HG03558 (cell line): ENCODE results near the gene BPIFB4.
"Not testable (repeated sequence)": the region's sequence is repeated elsewhere in the genome, so short reads cannot be mapped to it uniquely, and the experiment has no call there.

Experiments
- ATAC-seq: cut with Tn5 transposase; IDR thresholded peaks from one replicate; pipeline ENCODE4 v1.9.1; 2021; ENCODE audit warnings: moderate number of reproducible peaks; ENCODE audit not compliant: unreplicated experiment; ENCODE audit errors: extremely low read depth

The BPIFB4 gene

DNA sequence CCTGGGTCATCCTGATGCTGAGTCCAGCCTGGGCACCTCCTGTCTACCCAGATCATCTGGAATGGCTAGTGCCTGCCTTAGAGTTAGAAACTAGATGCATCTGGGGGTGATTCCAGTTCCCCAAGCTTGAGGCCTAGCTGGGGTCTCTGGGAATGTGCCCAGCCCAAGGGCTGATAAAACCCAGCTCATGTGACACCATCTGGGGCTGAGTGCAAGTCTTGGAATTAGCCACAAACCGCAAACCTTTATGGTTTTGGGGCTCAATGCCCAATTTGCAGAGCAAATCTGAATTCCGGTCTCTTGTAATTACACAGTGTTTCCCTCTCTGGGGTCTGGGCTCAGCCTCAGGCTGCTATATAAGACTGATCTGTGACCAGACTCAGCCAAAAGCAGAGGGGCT is at the start of gene BPIFB4:
Gene BPIFB4 (plus strand): TSS at position 385 of the 400 bp plus-strand sequence. CDS start 1,884 bp downstream, outside the sequence.
- ATAC-seq = no peak

DNA sequence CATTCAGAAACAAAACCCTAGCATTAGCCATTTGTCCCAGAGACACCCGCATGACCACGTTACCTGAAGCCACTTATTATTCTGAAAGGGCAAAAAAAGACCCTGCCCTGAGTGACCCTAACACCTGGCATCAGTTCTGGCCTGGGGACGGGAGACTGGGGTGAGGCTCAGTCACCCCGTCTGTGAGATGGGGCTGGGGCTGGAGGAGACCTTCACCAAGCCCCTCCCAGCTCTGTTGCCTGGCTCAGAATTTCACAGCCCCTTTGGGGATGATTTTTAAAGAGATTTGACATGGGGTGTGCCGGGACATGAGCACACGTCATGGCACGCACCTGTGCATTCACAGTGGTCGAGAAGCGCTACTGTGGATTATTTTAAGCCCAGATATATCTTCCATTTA is 49.4 kb upstream of the BPIFB4 start:
- no peak for ATAC-seq

DNA sequence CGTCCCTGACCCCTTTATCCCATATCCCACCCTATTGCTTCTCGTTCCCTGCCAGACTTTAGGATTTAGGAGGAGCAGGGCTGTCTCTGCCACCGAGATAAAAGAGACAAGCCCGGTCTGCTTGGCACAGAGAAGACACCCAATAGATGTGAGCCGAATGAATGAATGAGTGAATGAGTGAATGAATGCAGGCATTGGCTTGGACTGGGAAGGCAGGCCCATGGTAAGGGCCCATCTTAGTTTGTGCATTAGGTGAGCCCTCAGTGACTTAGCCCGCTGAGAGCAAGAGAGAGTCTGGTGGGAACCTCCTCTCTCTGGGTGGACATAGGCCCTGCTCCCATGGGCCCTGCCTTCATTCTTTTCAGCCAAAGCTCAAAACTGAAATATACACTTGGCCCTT is 48.9 kb upstream of the BPIFB4 start:
- no peak for ATAC-seq

DNA sequence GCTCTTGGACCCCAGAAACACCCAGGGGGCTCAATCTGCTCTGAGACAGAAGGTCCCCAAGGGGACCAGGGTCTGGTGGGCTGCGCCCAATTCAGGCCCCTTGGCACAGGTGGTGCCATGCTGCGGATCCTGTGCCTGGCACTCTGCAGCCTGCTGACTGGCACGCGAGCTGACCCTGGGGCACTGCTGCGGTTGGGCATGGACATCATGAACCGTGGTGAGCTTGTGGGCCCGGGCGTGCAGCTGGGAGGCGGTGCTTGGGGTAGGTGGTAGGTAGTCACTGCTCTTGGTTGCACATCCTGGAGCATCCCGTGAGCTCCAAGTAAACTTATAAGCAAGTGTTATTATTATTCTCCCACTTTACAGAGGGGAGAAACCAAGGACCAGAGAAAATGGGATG is 47.9 kb upstream of the BPIFB4 start, which contains the start of gene BPIFB6:
Gene BPIFB6 (plus strand): TSS at position 118 of the 400 bp plus-strand sequence. CDS start 0 bp downstream, at position 118.
- no peak for ATAC-seq

DNA sequence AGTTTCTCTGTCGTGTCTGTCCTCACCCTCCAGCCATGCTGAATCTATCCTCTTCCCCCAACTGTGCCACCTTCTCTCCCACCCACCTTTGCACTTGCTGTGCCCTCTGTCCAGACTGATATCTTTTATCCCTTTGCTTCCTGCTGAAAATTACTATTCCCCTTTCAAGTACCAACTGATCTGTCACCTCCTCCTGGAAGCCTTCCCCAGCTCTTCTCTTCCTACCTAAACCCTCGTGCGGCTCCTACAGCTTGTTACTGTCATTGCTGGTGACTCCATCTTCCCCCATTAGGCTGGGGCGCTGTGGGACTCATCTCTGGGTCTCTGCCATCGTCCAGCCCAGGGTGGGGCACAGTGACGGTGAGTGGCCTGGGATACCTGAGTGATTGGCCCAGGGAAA is 46.9 kb upstream of the BPIFB4 start:
- ATAC-seq = no peak

DNA sequence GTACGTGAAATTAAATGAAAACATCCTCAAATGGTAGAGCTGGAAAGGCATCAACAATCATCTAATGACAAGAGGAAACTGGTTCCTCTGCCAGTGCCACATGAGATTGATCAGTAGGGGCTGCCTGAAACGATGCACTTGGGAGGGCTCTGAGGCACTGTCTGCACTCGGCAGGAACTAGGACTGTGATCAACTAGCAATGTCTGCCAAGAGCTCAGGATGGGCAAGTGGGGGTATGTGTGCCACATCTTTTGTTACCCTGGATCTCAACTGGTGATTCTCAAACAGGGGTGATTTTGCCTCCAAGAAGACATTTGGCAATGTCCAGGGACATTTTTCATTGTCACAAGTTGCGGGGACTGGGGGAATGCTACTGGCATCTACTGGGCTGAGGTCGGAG is 46.1 kb upstream of the BPIFB4 start:
- no peak for ATAC-seq

DNA sequence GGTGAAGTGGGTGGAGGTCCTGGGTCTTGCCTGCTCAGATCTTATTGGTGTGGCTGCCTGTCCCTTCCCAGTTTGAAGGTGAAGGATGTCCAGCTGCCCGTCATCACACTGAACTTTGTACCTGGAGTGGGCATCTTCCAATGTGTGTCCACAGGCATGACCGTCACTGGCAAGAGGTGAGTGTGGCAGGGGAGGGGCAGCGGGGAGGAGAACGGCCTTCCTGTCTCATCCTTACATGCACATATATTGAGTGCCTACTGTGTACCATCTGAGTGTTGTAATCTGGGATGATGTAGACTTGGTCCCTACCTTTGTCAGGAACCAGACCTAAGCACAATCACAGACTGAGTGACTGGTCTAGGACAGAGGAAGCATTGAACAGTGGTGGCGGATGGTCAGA is 45.3 kb upstream of the BPIFB4 start:
- ATAC-seq = no peak

DNA sequence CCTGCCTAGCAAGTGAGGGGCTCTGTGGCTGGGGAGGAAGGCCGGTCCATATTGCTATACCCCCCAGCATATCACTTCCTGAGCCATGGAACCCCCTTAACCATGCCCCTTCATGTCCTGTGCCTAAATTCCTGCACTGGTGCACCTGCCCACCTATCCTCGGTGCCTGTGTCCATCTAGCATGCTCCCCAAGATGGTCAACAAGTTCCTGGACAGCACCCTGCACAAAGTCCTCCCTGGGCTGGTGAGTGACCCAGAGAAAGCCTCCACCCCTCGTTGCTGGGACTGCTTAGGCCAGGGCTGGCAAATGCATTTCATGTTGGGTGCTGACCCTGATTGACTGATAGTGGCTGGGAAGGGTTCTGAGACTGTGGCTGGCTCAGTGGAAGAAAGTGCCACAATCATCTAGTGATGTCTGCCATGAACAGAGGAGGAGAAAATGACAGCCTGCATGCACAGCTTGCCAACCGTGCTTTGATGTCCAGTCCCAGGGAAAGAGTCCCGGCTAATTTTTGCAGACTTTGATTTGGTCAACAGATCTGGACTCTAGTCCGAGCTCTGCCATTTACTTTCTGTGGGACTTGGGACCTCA is 44.4 kb upstream of the BPIFB4 start:
- ATAC-seq = no peak

DNA sequence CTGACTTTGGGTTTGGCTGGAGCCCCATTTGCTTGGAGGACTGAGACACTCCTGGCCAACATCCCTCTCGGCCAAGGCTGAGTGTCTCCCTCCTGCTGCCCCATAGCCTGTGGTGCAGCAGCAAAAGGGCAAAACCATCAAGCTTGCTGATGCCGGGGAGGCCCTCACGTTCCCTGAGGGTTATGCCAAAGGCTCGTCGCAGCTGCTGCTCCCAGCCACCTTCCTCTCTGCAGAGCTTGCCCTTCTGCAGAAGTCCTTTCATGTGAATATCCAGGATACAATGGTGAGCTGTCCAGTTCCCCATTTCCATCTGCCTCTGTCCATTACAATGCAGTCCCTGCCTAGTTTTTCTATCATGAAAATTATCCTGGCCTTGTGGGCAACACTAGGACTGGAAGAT is 42.0 kb upstream of the BPIFB4 start:
- no peak for ATAC-seq

DNA sequence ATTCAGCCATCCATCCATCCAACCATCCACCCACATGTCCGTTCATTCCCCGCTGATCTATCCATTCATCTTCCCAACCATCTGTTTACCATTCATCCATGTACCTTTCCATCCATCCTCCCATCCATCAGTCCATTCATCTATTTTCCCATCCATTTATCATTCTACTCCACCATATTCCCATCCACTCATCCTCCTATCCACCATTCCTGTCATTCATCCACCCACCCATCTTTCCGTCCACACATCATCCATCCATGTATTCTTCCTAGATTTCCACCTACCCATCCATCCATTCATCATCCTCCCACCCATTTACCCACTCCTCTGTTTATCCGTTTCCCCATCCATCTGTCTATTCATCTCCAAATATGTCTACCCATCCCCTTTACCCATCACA is 41.2 kb upstream of the BPIFB4 start:
- no peak for ATAC-seq

DNA sequence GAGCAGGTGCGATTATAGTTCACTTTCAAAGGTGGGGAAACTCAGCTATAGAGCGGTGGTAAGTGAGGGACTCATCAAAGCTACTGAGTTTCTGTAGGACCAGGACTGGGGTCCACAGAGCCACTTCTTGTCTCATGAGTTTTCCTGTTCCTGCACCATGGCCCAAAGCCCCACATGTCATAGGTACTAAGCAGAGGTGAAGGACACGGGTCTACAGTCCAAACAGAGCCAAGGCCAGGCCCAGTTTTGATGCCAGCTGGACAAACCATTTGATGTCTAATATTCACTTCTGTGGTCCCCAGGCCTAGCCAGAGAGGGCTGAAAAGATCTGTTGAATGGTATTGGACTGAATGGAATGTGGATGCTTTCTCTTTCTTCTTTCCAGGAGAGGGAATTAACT is 37.0 kb upstream of the BPIFB4 start:
- ATAC-seq = no peak

DNA sequence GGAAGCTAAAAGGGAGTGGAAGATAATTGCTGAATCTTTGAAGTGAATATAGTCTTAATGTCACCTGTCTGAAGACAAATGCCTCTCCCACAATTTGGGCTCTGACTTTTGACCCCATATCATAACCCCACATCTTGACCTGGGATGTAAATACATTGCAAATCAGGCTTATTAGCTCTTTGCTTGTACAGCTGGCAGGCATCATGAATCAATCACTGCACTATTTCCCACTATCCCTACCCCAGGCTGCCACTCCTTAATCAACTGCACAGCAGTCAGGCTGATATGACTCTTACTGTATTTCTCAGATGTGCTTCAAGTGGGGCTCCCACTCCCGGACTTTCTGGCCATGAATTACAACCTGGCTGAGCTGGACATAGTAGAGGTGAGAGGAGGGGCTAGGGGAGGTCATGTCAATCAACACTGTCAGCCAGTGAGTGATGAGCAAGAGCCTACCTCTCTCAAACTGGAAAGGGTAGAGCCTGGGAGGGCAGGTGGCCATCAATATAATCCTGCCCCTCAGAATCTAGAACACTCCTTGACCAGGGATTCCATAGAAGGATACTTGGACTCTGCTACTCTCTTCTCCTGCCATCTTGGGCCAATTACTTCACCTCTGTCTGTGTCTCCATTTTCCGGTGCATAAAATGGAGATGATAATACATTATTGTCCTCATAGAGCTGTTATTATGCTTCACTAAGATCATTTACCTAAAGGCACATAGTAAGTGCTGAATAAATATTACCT is 36.3 kb upstream of the BPIFB4 start:
- ATAC-seq = no peak

DNA sequence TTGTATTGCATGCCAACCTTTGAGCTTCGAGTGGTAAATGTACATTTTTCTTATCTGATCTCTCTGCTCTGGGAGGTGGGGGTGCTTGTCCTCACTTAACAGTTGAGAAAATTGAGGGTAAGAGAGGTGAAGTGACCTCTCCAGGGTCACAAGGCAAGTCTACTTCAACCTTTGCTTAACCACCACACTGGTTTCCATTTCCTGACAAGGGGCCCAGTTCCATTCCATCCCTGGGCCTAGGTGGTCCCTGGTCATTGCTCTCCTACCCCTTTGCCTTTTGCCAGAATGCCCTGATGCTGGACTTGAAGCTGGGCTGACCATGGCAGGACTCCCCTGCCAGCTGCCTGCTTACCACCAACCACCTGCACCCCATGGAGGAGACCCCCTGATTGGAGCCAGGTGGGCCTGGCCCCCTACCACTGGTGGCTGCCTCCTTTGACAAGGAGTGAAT is 35.7 kb upstream of the BPIFB4 start:
- no peak for ATAC-seq

DNA sequence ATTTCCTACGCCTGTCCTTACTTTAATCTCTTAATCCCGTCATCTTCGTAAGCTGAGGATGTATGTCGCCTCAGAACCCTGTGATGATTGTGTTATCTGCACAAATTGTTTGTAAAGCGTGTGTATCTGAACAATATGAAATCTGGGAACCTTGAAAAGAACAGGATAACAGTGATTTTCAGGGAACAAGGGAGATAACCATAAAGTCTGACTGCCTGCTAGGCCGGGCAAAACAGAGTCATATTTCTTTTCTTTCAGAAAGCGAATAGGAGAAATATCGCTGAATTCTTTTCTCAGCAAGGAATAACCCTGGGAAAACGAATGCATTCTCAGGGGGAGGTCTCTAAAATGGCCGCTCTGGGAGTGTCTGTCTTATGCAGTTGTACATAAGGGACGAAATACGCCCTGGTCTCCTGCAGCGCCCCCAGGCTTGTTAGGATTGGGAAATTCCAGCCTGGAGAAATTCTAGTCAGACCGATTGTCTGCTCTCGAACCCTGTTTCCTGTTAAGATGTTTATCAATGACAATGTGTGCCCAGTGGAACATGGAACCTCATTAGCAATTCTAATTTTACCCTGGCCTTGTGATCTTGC is 34.2 kb upstream of the BPIFB4 start:
- ATAC-seq = not testable (repeated sequence)

DNA sequence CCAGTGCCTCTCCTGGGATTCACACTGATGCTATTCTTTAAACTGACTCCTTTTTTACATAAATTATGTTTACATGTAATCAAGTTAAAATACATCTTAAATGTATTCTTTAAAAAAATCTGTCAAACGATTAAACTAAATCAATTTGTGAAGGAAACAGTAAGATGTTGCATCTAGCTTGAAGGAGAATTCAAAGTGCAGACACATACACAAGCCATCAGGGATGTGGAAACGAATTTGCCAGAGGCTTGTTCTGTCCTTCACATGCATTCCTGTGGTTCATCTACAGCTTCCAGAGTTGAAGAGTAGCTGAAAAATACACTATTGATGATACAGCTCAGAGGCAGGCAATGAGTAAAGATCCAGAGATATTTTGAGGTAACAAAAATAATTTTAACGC is 33.0 kb upstream of the BPIFB4 start:
- ATAC-seq = no peak

DNA sequence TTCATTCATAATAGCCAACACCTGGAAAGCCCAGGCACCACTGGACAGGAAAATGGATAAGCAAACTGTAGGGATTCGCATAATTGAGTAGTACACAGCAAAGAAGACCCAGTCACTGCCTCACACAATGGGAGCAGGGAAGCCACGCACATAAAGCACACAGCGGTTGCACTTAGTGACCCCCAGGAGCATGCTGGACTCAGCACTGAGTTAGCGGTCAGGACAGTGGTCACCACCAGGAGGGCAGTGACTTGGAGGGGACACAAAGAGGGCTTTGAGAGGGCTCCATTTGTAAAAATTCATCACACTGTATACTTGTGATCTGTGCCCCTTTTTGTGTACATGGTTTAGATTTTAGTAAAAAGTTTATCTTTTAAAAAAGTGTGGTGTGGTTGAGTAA is 28.1 kb upstream of the BPIFB4 start:
- ATAC-seq = no peak

DNA sequence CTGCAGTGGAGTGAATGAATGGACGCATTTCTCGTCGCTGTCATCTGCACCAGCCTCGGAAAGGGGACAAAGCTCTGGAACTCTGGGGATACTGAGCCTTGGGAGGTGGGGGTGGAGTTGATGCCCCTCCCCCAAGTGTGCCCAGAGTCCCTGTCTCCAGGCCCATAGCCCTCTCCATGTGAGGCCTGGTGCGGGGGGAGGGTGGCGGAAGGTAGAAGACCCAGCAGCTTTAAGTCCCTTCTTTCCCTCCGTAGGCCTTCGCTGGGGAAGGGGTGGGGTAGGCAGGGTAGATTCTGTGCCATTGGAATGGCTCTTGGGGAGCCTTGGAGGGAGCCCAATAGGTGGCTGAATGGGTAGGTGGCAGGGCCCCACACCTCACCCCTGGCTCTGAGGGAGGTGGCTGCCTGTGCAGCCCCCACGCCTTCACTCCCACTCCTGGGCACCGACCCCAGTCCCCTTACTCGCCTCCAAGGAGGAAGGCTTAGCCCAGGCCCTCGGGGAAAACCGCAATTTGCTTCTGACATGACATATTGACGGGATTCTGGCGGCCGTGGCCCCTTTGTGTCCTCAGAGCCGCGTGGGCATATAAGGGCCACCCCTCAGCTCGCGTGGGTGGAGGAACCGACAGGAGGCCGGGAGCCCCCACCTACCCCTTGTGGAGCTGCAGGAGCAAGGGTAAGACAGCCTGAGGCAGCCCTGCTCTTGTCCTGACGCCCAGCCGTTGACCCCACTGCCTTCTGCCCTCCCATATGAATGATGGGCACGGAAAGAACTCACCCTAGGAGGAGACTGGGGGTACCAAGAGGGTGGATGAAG is 25.9 kb upstream of the BPIFB4 start, which contains the start of gene BPIFB3:
Gene BPIFB3 (plus strand): TSS at position 613 of the 816 bp plus-strand sequence. CDS start 1,533 bp downstream, outside the sequence.
- no peak for ATAC-seq

DNA sequence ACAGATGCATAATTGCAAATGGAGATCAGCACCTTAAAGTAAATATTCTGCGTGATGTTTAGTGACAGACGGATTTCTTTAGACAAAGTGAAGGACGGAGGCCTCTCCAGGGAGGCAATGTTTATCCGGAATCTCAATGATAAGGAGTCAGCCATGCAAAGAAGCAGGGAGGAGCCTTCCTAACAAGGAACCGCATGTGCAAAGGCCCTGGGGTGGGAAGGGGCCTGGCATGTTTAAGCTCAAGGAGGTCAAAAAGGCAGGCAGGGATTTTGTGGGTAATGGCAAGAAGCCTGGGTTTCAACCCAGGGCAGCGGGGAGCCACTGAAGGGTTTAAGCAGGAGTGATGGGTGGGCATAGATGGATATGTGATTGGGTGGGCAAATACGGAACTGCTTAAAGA is 25.1 kb upstream of the BPIFB4 start:
- no peak for ATAC-seq

DNA sequence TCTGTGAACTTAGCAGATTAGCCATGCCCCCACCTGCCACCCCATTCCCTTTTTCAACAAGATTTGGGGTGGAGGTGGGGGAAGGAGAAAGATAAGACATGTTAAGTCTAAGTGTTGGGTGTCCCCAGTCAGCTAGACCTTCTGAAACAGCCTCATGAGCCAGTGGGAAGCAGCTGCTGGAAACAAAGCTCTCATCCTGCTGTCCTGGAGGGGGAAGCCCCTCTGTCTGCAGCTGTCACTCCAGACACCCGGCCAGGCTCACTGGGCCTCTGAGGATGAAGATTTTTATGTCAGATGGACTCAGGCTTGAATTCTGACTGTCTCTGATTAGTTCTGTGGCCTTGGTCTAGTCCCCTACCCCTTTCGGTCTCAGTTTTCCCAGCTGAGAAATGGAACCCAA is 24.7 kb upstream of the BPIFB4 start:
- no peak for ATAC-seq

DNA sequence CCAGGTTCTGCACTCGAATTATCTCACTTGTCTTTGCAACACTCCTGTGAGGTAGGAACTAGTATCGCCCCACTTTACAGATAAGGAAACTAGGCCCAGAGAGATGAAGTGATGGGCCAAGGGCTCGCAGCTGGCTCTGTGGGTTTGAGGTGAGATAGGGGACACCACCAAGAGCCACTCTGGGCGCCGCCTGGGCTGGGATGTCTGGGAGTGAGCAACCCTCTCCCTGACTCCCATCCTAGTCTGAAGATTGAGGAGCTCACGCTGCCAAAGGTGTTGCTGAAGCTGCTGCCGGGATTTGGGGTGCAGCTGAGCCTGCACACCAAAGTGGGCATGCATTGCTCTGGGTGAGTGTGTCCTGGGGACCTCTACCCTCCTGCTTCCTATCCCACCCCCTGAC is 20.3 kb upstream of the BPIFB4 start:
- ATAC-seq = no peak
